ENCODE data around the gene RAB36.

The RAB36 gene

DNA sequence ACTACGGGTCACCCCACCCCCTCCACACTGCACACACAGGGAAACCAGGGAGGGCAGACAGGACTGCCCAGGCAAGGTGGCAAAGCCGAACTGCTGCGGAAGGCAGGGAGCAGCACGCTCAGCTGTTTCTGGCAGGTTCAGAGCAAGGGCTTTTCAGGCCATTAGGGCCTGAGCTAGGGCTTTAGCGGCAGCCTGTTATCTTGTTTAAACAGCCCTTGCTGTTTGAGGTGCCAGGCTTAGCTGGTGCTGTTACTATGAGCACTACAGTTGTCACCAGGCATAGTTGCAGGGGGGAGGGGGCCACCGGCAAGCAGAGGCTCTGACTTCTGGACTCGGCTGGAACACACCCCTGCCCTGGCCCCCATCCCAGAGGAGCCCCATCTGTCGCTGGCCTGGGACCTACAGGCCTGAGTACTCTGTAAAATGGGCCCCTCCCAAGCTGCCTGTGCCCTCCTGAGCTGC, 38.3 kb upstream of the RAB36 start:
- ChIA-PET CTCF (interaction anchor here (0.6 kb wide), 1 partner anchor 67 kb away, joined by 3 read pairs; no protein-coding TSS in a partner anchor), POLR2A (no interaction called here)
- no peak for TF ChIP-seq SP1 (IDR thresholded peaks at IDR 0.05)
- TF ChIP-seq FOXK2 (IDR thresholded peaks at IDR 0.05) = no peak
- no peak for TF ChIP-seq TARDBP (IDR thresholded peaks at IDR 0.05)
- no peak for TF ChIP-seq CTBP1 (IDR thresholded peaks at IDR 0.05; ENCODE audit: borderline replicate concordance)
- no peak for TF ChIP-seq LEF1 (IDR thresholded peaks at IDR 0.05; ENCODE audit: borderline replicate concordance)
- no peak for DNase-seq (ENCODE audit: extremely low spot score)

DNA sequence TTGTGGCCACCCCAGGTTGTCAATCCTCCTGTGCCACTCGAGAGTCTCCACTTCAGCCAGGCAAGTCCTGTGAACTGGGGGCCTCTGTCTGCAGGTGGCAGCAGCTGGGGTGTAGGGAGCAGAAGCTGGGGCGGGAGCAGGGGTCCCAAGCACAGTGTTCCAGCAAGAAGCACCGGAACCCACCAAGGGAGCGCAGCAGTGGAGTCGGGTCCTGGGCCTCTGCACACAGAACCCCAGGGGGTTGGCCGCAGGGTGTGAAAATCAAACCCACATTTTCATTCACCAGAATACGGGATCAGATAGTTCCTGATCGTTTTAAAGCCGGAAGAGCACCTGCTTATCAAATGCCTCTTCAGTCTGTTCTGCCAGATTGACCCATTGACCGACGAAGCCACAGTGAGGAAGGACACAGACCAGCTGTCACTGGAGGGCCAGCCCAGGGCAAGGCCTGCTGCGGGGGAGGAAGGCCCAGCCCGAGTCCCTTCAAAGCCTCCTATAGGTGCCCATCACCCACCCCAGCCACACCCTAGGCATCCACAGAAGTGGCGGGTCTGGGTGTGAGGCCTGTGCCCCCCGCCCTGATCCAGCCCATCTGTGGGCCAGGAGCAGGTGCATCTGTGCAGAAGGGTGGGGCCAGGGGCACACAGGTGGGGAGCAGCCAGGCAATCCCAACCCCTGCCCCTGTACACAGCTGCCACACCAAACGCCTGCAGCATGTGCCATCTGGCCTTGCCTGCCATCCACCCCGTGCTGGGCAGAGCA, 37.6 kb upstream of the RAB36 start:
- TF ChIP-seq CTBP1 (IDR thresholded peaks at IDR 0.05; ENCODE audit: borderline replicate concordance) (no peak), ELF4 (IDR thresholded peaks at IDR 0.05) (no peak), FOXM1 (IDR thresholded peaks at IDR 0.05; ENCODE audit: borderline replicate concordance) (no peak), ZNF384 (IDR thresholded peaks at IDR 0.05) (no peak), LEF1 (IDR thresholded peaks at IDR 0.05; ENCODE audit: borderline replicate concordance) (no peak), FOXK2 (IDR thresholded peaks at IDR 0.05) (no peak), BHLHE40 (IDR thresholded peaks at IDR 0.05; ENCODE audit: borderline replicate concordance) (no peak), TARDBP (IDR thresholded peaks at IDR 0.05) (no peak), FOXA1 (IDR thresholded peaks at IDR 0.05) (no peak), L3MBTL2 (conservative IDR thresholded peaks at IDR 0.05) (no peak), HDGF (IDR thresholded peaks at IDR 0.05; ENCODE audit: borderline replicate concordance) (no peak)
- POLR2A ChIA-PET = no interaction called here
- DNase-seq (ENCODE audit: extremely low spot score) = no peak
- CTCF ChIA-PET = interaction anchor here (0.6 kb wide), 1 partner anchor 67 kb away, joined by 3 read pairs; no protein-coding TSS in a partner anchor

DNA sequence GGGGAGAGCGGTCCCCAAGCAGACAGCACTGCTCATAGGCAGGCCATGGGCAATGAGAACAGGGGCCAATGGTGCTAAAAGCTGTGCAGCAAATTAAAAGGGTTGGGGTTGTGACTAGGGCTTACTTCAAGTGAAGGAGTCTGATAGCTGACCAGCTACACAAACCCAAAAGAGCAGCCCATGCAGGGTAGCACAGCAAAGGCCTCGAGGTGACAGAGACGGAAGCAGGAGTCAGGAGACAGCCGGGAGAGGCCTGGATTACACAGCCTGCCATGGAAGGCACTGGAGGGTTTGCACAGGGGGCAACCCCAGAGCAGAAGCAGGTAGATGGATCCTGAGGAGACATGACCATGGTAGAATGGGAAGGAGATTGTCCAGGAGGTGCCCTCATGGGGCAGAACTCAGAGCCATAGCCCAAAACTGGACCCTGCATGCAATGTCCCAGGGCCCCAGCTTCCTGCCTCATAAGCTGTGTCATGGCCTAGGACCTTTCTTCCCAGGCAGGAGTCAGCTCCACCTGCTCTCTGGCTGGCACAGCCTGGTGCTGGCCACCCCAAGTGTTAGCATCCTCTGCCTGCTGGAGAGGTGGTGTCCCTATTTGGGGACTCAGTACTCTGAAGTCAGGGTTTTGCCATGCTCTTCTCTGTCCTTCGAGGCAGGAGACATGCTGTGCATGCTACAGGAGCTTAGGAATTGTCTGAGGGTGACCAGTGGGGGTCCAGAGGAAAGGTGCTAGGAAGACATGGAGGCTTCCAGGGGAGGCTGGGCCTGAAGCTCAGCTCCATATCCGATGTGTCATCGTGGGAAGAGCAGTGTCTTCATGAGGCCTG, 36.8 kb upstream of the RAB36 start:
- TF ChIP-seq SUZ12 (IDR thresholded peaks at IDR 0.05) (no peak), LEF1 (IDR thresholded peaks at IDR 0.05; ENCODE audit: borderline replicate concordance) (no peak), ZNF384 (IDR thresholded peaks at IDR 0.05) (no peak), ARNT (IDR thresholded peaks at IDR 0.05) (no peak), ELF4 (IDR thresholded peaks at IDR 0.05) (no peak), SP1 (IDR thresholded peaks at IDR 0.05) (no peak), HDGF (IDR thresholded peaks at IDR 0.05; ENCODE audit: borderline replicate concordance) (no peak), FOXA1 (IDR thresholded peaks at IDR 0.05) (no peak), L3MBTL2 (conservative IDR thresholded peaks at IDR 0.05) (no peak)
- no peak for DNase-seq (ENCODE audit: extremely low spot score)
- POLR2A ChIA-PET = interaction anchor here (0.7 kb wide), 1 partner anchor 11 kb away, joined by 4 read pairs; no protein-coding TSS in a partner anchor
- CTCF ChIA-PET = interaction anchor here (0.5 kb wide), 1 partner anchor 15 kb away, joined by 6 read pairs; no protein-coding TSS in a partner anchor

DNA sequence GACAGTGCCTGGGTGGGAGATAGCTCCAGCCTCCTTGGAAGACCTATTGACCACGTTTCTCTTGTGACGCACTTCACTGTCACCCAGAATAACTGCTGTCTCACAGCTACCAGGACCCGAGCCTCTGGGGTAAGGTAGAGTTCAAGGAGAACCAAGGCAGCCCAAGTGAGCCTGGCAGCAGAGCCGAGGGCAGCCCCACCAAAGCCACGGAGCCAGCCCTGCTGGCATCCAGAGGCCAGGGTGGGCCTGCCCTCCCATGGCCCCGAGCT, 36.3 kb upstream of the RAB36 start:
- ChIA-PET POLR2A (interaction anchor here (0.7 kb wide), 1 partner anchor 10 kb away, joined by 4 read pairs; no protein-coding TSS in a partner anchor), CTCF (no interaction called here)
- TF ChIP-seq TARDBP (IDR thresholded peaks at IDR 0.05) = no peak
- no peak for TF ChIP-seq ARNT (IDR thresholded peaks at IDR 0.05)
- no peak for TF ChIP-seq FOXK2 (IDR thresholded peaks at IDR 0.05)
- TF ChIP-seq SUZ12 (IDR thresholded peaks at IDR 0.05) = no peak
- no peak for TF ChIP-seq ELF4 (IDR thresholded peaks at IDR 0.05)
- no peak for DNase-seq (ENCODE audit: extremely low spot score)

DNA sequence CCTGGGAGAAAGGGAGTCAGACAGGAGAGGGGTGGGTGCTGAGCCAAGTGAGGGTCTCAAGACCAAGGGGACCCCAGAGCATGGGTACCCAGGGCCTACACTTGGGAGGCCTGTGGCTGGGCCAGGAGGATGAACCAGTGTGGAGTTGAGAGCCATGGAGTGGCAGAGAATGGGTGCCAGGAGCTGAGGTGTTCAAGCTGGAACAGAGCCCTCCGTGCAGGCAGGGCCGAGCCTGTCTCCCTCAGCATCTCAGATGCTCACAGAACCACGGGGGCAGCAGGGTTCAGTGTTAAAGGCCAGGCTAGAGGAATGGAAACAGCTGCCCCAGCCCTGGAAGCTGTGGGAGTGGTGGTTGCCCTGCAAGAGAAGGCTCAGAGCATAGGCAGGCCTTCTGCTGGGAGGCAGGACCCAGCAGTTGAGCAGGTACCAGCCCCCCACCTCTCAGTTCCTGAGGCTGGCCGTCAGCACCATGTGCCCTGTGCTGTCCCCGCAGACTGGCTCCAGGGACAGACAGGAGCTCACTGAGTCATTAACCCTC, 35.8 kb upstream of the RAB36 start:
- ChIA-PET CTCF (no interaction called here), POLR2A (no interaction called here)
- TF ChIP-seq TARDBP (IDR thresholded peaks at IDR 0.05) (no peak), ELF4 (IDR thresholded peaks at IDR 0.05) (no peak), FOXM1 (IDR thresholded peaks at IDR 0.05; ENCODE audit: borderline replicate concordance) (no peak), BHLHE40 (IDR thresholded peaks at IDR 0.05; ENCODE audit: borderline replicate concordance) (no peak), L3MBTL2 (conservative IDR thresholded peaks at IDR 0.05) (no peak), CTBP1 (IDR thresholded peaks at IDR 0.05; ENCODE audit: borderline replicate concordance) (no peak), LEF1 (IDR thresholded peaks at IDR 0.05; ENCODE audit: borderline replicate concordance) (no peak), ZNF384 (IDR thresholded peaks at IDR 0.05) (no peak), ARNT (IDR thresholded peaks at IDR 0.05) (no peak), SUZ12 (IDR thresholded peaks at IDR 0.05) (no peak), FOXK2 (IDR thresholded peaks at IDR 0.05) (no peak), NFRKB (IDR thresholded peaks at IDR 0.05) (no peak)
- DNase-seq (ENCODE audit: extremely low spot score) = no peak

DNA sequence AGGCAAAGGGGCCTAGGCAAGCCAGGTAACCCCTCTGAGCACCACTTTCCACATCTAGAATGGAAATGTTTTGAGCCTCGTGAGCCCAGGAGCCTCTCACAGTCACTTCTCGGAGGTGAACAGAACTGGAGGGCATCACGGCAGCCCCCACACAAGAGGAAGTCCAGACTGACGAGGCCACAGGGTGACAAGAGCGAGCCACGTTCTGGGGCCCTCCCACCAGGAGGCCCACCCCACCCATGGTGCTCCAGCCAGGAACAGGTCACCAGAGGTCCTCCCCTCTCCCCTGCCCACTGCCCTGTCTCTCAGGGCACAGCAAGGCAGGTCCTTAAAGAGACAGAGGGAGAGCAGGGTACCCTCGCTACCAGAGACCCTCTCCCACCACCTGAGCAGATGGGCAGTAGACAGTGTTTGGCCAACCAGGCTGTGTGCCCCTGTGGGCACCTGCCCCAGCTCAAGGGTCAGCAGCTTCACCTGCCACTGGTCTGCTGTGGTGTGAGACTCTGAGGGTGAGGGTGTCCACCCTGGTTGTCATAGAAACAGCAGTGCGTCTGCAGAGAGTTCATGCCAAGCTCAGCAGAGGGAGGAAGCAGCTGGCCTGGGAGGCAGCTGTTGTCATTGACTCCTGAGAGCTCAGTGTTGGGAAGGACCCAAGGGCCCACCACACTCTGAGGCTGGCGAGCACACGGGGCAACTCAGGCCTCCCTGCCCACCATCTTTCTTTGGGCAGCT, 34.9 kb upstream of the RAB36 start:
- TF ChIP-seq, protein P1, sequence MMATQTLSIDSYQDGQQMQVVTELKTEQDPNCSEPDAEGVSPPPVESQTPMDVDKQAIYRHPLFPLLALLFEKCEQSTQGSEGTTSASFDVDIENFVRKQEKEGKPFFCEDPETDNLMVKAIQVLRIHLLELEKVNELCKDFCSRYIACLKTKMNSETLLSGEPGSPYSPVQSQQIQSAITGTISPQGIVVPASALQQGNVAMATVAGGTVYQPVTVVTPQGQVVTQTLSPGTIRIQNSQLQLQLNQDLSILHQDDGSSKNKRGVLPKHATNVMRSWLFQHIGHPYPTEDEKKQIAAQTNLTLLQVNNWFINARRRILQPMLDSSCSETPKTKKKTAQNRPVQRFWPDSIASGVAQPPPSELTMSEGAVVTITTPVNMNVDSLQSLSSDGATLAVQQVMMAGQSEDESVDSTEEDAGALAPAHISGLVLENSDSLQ (IDR thresholded peaks at IDR 0.05) = no peak
- TF ChIP-seq FOXM1 (IDR thresholded peaks at IDR 0.05; ENCODE audit: borderline replicate concordance) (no peak), ZNF384 (IDR thresholded peaks at IDR 0.05) (no peak), ELF4 (IDR thresholded peaks at IDR 0.05) (no peak), HDGF (IDR thresholded peaks at IDR 0.05; ENCODE audit: borderline replicate concordance) (no peak)
- no peak for DNase-seq (ENCODE audit: extremely low spot score)
- POLR2A ChIA-PET = no interaction called here
- CTCF ChIA-PET = no interaction called here
